Ascending aorta (tissue), 2 donors: ENCODE data around the gene CMIP. TPM values are rescaled to one million over a fixed set of nuclear protein-coding genes. Genes with fewer than 3 reads are reported as not detected.

Source experiments
- DNase-seq, 2 donors: peaks; one replicate each; pipeline ENCODE4 v3.0.0-alpha.2; 2019; ENCODE audit warnings: low spot score in 2 of 2
- H3K27ac ChIP-seq, 2 donors: fragments of 200-600 bp; sonication (generic); one replicate each; pipeline ENCODE4 v1.5.1; 2016 to 2017; ENCODE audit warnings: mild to moderate bottlenecking in 1 of 2
- H3K27me3 ChIP-seq: fragments of 200-600 bp; sonication (generic); one replicate; pipeline ENCODE4 v1.5.1; 2017
- H3K36me3 ChIP-seq, 2 donors: fragments of 200-600 bp; sonication (generic); one replicate each; pipeline ENCODE4 v1.5.1; 2016
- H3K4me1 ChIP-seq, 2 donors: fragments of 200-600 bp; sonication (generic); one replicate each; pipeline ENCODE4 v1.5.1; 2016 to 2017; ENCODE audit warnings: mild to moderate bottlenecking in 1 of 2
- H3K4me3 ChIP-seq, 2 donors: fragments of 200-600 bp; sonication (generic); one replicate each; pipeline ENCODE4 v1.5.1; 2016 to 2017; ENCODE audit warnings: mild to moderate bottlenecking in 1 of 2
- H3K9me3 ChIP-seq, 2 donors: fragments of 200-600 bp; sonication (generic); one replicate each; pipeline ENCODE4 v1.5.1; 2016
- intact Hi-C: fragments of 100-400 bp; cut with DNase I; formaldehyde crosslinking; loops from one replicate; pipeline ENCODE4 v1.15.1; 2023
- total RNA-seq: library from RNA; depleted of rRNA; stranded (reverse); fragments of >200 nt; gene quantifications from one replicate; pipeline ENCODE4 v1.1.0, GENCODE V29; 2016
- TF ChIP-seq, protein P1 (sequence below), 3 experiments: fragments of 200-600 bp in 2 of 3; fragments of 450-650 bp in 1 of 3; sonication (generic) in 2 of 3; IDR thresholded peaks; one replicate each; pipeline ENCODE4 v1.5.1; 2016 to 2019; ENCODE audit warnings: antibody characterized with exemption in 3 of 3, mild to moderate bottlenecking in 1 of 3, moderate library complexity in 1 of 3

Gene CMIP
- total RNA-seq, 1 donor from 2014 or later, result 110 TPM

DNA sequence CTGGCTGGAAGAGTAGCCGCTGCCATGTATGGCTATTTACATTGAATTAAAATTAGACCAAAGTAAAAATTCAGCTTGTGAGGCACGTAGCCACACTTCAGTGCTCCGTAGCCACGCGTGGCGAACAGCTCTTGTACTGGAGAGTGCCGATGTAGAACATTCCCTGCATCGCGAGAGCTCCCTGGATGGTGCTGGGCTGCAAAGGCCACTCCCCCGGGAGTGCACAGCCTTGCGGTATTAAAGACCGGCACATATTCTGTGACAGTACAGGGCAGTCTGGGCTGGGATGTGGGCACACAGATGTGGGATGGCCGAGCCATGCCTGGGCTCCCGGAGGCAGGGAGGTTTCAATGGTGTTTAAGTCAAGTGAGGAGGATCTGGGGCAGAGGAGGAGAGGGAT is 102.2 kb downstream of the CMIP start:
- H3K4me3 ChIP-seq, result no peak overlapping the region
- H3K27ac ChIP-seq, result no peak overlapping the region
- no peaks in the 10 kb centered on the region for H3K27me3 ChIP-seq
- H3K4me1 ChIP-seq, result peaks cover 0 to 3% of the 10 kb centered on the region in 2 donors
- intact Hi-C loops, result no loop called here
- TF ChIP-seq, protein P1, sequence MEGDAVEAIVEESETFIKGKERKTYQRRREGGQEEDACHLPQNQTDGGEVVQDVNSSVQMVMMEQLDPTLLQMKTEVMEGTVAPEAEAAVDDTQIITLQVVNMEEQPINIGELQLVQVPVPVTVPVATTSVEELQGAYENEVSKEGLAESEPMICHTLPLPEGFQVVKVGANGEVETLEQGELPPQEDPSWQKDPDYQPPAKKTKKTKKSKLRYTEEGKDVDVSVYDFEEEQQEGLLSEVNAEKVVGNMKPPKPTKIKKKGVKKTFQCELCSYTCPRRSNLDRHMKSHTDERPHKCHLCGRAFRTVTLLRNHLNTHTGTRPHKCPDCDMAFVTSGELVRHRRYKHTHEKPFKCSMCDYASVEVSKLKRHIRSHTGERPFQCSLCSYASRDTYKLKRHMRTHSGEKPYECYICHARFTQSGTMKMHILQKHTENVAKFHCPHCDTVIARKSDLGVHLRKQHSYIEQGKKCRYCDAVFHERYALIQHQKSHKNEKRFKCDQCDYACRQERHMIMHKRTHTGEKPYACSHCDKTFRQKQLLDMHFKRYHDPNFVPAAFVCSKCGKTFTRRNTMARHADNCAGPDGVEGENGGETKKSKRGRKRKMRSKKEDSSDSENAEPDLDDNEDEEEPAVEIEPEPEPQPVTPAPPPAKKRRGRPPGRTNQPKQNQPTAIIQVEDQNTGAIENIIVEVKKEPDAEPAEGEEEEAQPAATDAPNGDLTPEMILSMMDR (IDR thresholded peaks at IDR 0.05), result no peak
- H3K9me3 ChIP-seq, result no peaks in the 10 kb centered on the region
- H3K36me3 ChIP-seq, result no peaks in the 10 kb centered on the region
- DNase-seq, result no peak

DNA sequence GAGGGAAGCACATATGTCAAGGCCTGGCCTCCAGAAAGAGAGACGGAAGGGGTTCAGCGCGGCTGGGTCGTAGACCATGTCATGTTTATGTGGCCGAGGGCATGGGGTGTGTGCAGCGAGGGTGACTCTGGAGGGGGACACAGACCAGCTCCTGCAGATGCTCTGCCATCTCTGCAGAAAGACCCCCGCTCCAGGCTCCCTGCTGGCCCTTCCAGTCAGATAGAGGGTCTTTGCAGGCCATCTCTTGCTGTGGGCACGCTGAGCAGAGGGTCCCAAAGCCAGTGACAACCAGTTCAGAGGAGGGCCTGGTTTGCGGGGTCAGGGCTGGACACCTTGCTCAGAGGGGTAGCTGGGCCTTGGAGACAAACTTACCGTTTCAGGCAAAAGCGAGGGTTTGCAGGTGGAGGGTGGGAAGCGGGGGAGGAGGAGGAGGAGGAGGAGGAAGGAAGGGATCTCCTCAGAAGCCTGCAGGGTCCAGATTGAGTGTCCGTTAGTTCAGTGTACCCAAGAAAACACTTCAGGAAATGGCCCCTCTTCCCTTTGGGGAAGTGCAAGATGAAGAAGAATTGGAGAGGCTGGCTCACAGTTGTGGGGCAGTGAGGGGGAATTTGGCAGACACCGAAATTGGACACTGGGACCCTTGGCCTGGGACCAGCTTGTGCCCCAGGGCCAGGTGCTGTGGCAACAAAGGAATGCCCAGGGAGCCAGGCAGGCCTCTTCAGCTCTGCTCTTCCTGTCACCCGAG is 102.8 kb downstream of the CMIP start:
- no peak for DNase-seq
- TF ChIP-seq, protein P1 (IDR thresholded peaks at IDR 0.05), result no peak
- no peaks in the 10 kb centered on the region for H3K36me3 ChIP-seq
- no peak overlapping the region for H3K4me3 ChIP-seq
- H3K4me1 ChIP-seq, result peaks cover 0 to 3% of the 10 kb centered on the region in 2 donors
- H3K9me3 ChIP-seq, result no peaks in the 10 kb centered on the region
- H3K27me3 ChIP-seq, result no peaks in the 10 kb centered on the region
- no peak overlapping the region for H3K27ac ChIP-seq
- intact Hi-C loops, result no loop called here

GRCh38 chr16:81547939-81548216 is 103.3 kb downstream of the CMIP start:
- intact Hi-C loops, result no loop called here
- Histone ChIP-seq H3K9me3 (no peaks in the 10 kb centered on the region), H3K4me1 (peaks cover 2 to 3% of the 10 kb centered on the region in 2 donors), H3K27me3 (no peaks in the 10 kb centered on the region), H3K27ac (no peak overlapping the region), H3K36me3 (no peaks in the 10 kb centered on the region), H3K4me3 (no peak overlapping the region)
- DNase-seq, result no peak
- TF ChIP-seq, protein P1 (IDR thresholded peaks at IDR 0.05), result no peak

DNA sequence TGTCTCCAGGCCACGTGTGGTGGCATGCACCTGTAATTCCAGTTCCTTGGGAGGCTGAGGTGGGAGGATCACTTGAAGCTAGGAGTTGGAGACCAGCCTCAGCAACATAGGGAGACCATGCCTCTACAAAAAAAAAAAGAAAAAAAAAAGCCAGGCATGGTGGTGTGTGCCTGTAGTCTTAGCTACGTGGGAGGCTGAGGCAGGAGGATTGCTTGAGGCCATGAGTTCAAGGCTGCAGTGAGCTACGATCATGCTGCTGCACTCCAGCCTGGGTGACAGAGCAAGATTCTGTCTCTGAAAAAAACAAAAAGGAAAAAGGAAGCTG is 103.9 kb downstream of the CMIP start:
- Histone ChIP-seq H3K27me3 (no peaks in the 10 kb centered on the region), H3K4me3 (no peak overlapping the region), H3K9me3 (no peaks in the 10 kb centered on the region), H3K36me3 (no peaks in the 10 kb centered on the region), H3K4me1 (peaks cover 4 to 8% of the 10 kb centered on the region in 2 donors), H3K27ac (no peak overlapping the region)
- no peak for DNase-seq
- intact Hi-C loops, result no loop called here
- TF ChIP-seq, protein P1 (IDR thresholded peaks at IDR 0.05), result no peak

DNA sequence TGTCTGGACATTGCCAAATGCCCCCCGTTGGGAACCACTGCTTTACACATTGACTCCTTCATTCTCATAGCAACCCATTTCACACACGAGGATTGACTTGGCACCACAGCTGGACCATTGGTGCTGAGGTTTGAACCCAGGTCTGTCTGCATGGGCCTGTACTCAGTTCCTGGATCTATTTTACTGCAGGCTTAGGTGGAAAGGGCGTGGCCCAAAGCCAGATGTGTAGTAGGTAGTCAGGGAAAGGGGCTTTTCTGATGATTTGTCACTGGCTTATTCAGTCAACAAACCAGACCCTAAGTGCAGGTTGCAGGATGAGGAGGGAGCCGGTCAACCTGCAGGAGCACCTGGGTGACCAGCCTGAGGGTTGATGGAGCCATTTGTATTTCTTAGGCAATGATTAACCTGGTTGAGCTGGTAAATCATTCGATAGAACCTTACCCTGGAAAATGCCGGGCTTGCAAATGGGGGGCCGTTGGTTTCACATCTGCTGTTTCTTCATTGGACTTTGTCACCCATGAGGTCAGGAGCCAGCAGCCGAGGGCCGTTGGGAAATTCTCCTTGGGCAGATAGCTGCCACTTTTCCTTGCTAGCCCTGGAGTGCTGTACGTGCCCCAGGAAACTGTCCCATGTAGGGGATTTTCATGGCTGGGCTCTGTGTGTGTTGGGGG is 104.4 kb downstream of the CMIP start:
- H3K27me3 ChIP-seq, result no peaks in the 10 kb centered on the region
- H3K4me1 ChIP-seq, result peaks cover 8 to 11% of the 10 kb centered on the region in 2 donors
- no peaks in the 10 kb centered on the region for H3K36me3 ChIP-seq
- intact Hi-C loops, result no loop called here
- no peak overlapping the region for H3K4me3 ChIP-seq
- H3K27ac ChIP-seq, result no peak overlapping the region
- TF ChIP-seq, protein P1 (IDR thresholded peaks at IDR 0.05), result no peak
- H3K9me3 ChIP-seq, result no peaks in the 10 kb centered on the region
- no peak for DNase-seq
